Natural killer cell (primary cell): ENCODE data around the gene MXD4. TPM values are rescaled to one million over a fixed set of nuclear protein-coding genes. Genes with fewer than 3 reads are reported as not detected.

ENCODE experiments used
- ATAC-seq, 3 donors: fragments of 150-1000 bp in 2 of 3; fragments of 200-7000 bp in 1 of 3; cut with Tn5 transposase; 1 replicate in 1 of 3; 2 replicates in 2 of 3; pipeline ENCODE4 v1.10.0; 2021; ENCODE audit warnings: mild to moderate bottlenecking in 2 of 3, moderate library complexity in 2 of 3
- DNase-seq, 2 donors: peaks; one replicate each; pipeline versions ENCODE4 v3.0.0 to v3.0.0-alpha.2; 2013 to 2021; ENCODE audit warnings: mixed read lengths in 1 of 2
- H3K27ac ChIP-seq: one replicate; pipeline ENCODE4 v1.5.1; 2013; ENCODE audit warnings: mild to moderate bottlenecking, low read length
- H3K27me3 ChIP-seq: one replicate; pipeline ENCODE4 v1.6.1; 2013; ENCODE audit warnings: low read length; ENCODE audit not compliant: control insufficient read depth, insufficient read depth
- H3K36me3 ChIP-seq: one replicate; pipeline ENCODE4 v1.6.1; 2013; ENCODE audit warnings: low read length; ENCODE audit not compliant: control insufficient read depth, insufficient read depth
- H3K4me1 ChIP-seq: one replicate; pipeline ENCODE4 v1.6.1; 2013; ENCODE audit warnings: low read length; ENCODE audit not compliant: control insufficient read depth, insufficient read depth
- H3K4me3 ChIP-seq: one replicate; pipeline ENCODE4 v1.5.1; 2013; ENCODE audit warnings: low read length
- H3K9me3 ChIP-seq: one replicate; pipeline ENCODE4 v1.6.1; 2013; ENCODE audit warnings: low read length; ENCODE audit not compliant: control insufficient read depth, insufficient read depth
- H3K27ac Mint-ChIP-seq, 2 donors: one replicate each; pipeline ENCODE4 v1.8.0; 2022; ENCODE audit warnings: mild to moderate bottlenecking in 2 of 2, mixed read lengths in 2 of 2, moderate library complexity in 1 of 2
- H3K27me3 Mint-ChIP-seq, 2 donors: one replicate each; pipeline ENCODE4 v1.8.0; 2022; ENCODE audit warnings: low read depth in 2 of 2, mixed read lengths in 2 of 2
- H3K36me3 Mint-ChIP-seq: one replicate; pipeline ENCODE4 v1.8.0; 2022; ENCODE audit warnings: mixed read lengths
- H3K4me1 Mint-ChIP-seq, 2 donors: one replicate each; pipeline ENCODE4 v1.8.0; 2022; ENCODE audit warnings: mixed read lengths in 2 of 2
- H3K4me3 Mint-ChIP-seq: one replicate; pipeline ENCODE4 v1.8.0; 2022; ENCODE audit warnings: mild to moderate bottlenecking, moderate library complexity, mixed read lengths
- H3K9me3 Mint-ChIP-seq, 2 donors: one replicate each; pipeline ENCODE4 v1.8.0; 2022; ENCODE audit warnings: mixed read lengths in 2 of 2
- WGBS: methylation state at CpG from one replicate; pipeline ENCODE4 v1.1.7; 2013; ENCODE audit warnings: missing lambda C conversion rate; ENCODE audit not compliant: insufficient coverage; 5-methylcytosine and 5-hydroxymethylcytosine counted together
- intact Hi-C: fragments of 100-400 bp; cut with micrococcal nuclease; formaldehyde crosslinking; loops from one replicate; pipeline ENCODE4 v1.14.2; 2022
- total RNA-seq, 4 donors: library from RNA; stranded (reverse); fragments of 120-200 nt in 1 of 4; gene quantifications; one replicate each; pipeline versions ENCODE4 v1.2.3 to v1.2.4, GENCODE V29; 2013 to 2022
- TF ChIP-seq, protein P1 (sequence below): fragments of 200-600 bp; IDR thresholded peaks from one replicate; pipeline ENCODE4 v1.8.0; 2022; ENCODE audit warnings: antibody characterized with exemption

MXD4 gene, protein sequence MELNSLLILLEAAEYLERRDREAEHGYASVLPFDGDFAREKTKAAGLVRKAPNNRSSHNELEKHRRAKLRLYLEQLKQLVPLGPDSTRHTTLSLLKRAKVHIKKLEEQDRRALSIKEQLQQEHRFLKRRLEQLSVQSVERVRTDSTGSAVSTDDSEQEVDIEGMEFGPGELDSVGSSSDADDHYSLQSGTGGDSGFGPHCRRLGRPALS
- 100 to 1,000 TPM; 141 to 172 (median 166) TPM for total RNA-seq
- total RNA-seq (2013): 33.6 TPM

DNA sequence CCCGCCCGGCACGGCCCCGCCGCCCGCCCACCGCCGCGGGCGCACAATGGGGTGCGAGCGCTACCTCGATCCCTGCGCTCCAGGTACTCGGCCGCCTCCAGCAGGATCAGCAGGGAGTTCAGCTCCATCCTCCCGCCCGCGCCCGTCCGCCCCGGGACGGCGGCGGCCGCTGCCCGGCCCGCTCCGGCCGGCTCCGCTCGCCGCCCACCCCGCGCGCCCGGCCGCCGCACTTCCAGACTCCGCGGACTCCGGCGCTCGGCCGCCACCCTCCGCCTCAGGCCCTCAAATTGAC, at the start of gene MXD4:
Gene MXD4, minus strand, starts transcription at position 257 of the 292 bp plus-strand sequence. Its CDS starts 129 bp downstream, at position 128.
- Mint-ChIP-seq H3K27me3 (no peaks in the 10 kb centered on the region), H3K4me3 (peak within 1 kb of the TSS; percentile 89), H3K4me1 (peaks cover 5 to 10% of the 10 kb centered on the region in 2 donors), H3K36me3 (no peaks in the 10 kb centered on the region), H3K27ac (peak within 1 kb of the TSS; percentile 73 to 89), H3K9me3 (no peaks in the 10 kb centered on the region)
- WGBS: under 1% methylated on average over 46 of the region's 46 CpGs
- DNase-seq (no peak), ATAC-seq (peak in 1 of 3 donors; percentile 0)
- H3K9me3 ChIP-seq: no peaks in the 10 kb centered on the region
- peak within 1 kb of the TSS; percentile 89 for H3K4me3 ChIP-seq
- peaks cover 15% of the 10 kb centered on the region for H3K36me3 ChIP-seq
- TF ChIP-seq, protein P1, sequence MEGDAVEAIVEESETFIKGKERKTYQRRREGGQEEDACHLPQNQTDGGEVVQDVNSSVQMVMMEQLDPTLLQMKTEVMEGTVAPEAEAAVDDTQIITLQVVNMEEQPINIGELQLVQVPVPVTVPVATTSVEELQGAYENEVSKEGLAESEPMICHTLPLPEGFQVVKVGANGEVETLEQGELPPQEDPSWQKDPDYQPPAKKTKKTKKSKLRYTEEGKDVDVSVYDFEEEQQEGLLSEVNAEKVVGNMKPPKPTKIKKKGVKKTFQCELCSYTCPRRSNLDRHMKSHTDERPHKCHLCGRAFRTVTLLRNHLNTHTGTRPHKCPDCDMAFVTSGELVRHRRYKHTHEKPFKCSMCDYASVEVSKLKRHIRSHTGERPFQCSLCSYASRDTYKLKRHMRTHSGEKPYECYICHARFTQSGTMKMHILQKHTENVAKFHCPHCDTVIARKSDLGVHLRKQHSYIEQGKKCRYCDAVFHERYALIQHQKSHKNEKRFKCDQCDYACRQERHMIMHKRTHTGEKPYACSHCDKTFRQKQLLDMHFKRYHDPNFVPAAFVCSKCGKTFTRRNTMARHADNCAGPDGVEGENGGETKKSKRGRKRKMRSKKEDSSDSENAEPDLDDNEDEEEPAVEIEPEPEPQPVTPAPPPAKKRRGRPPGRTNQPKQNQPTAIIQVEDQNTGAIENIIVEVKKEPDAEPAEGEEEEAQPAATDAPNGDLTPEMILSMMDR: no peak
- peak within 1 kb of the TSS; percentile 99 for H3K27ac ChIP-seq
- H3K4me1 ChIP-seq: peaks cover 39% of the 10 kb centered on the region
- intact Hi-C loops: loop anchor here (1.0 kb wide), 4 partner anchors 19 to 152 kb away; partner anchors contain the start of genes HAUS3 and POLN
- H3K27me3 ChIP-seq: no peaks in the 10 kb centered on the region

DNA sequence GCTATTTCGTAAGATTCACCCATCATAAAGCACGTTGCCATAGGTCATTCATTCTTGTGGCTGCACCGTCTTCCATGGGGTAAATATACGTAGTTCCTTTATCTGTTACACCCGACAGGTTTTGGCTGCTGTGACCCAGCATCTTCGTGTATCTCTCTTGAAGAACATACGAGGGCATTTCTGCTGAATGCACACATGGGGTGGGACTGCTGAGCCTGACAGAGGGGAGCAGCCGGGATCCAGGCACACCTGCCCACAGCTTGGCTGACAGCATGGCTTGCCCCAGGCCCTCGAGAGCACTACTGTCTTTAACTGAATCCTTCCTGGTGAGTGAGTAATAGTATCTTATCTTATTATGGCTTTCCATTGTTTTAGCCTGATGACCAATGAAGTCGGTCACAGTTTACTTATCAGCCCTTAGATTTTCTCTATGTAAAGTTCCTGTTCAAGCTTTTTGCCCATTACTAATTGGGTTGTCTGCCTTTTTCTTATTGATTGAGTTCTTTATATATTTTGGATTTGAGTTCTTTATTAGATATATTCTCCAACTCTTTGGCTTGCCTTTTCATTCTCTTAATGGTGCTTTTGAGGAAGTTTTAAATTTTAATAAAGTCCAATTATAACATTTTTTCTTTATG, 45.0 kb upstream of the MXD4 start:
- TF ChIP-seq, protein P1: no peak
- H3K27me3 Mint-ChIP-seq: no peaks in the 10 kb centered on the region
- no peak for ATAC-seq
- H3K27ac ChIP-seq: no peak overlapping the region
- no peaks in the 10 kb centered on the region for H3K27me3 ChIP-seq
- H3K4me1 Mint-ChIP-seq: peaks cover 0 to 4% of the 10 kb centered on the region in 2 donors
- H3K9me3 ChIP-seq: peaks cover 2% of the 10 kb centered on the region
- WGBS: 93% methylated on average over 9 of the region's 10 CpGs
- no peak overlapping the region for H3K27ac Mint-ChIP-seq
- H3K4me1 ChIP-seq: no peaks in the 10 kb centered on the region
- no peak for DNase-seq
- no peaks in the 10 kb centered on the region for H3K9me3 Mint-ChIP-seq
- H3K36me3 Mint-ChIP-seq: peaks cover 8% of the 10 kb centered on the region
- H3K36me3 ChIP-seq: no peaks in the 10 kb centered on the region
- no peak overlapping the region for H3K4me3 ChIP-seq
- intact Hi-C loops: no loop called here
- H3K4me3 Mint-ChIP-seq: no peak overlapping the region

DNA sequence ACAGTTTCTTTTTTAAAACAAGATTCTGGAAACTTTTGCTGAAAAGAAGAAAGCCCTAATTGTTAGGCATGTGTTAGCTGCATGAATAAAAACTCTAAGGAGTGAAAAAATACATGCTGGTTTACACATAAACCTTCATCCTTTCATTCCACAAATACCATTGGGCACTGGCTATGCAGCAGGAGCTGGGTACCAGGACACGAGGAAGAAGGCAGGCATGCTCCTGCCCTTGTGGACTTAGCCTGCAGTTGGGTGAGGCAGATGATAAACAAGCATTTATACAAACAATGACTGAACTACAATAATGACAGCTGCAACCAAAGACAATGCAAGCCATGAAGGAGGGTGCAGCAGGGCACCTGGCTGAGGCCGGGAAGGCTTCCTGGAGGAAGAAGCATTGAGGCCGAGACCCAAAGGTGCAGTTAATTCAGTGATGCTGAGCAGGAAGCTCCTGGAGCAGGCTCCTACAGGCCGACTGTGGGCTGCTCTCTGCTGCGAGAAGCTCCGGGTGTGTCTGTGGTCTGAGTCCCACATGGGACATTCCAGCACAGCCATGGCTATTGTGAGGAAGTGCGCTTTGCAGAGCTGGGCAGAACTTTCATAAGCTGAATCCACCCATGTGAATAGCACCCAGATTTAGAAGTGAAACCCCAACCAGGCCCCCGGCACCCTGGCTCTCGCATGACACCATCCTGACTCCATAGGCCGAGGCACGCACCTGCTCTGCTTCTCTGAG, 44.0 kb upstream of the MXD4 start:
- 82% methylated on average over 11 of the region's 11 CpGs for WGBS
- no peak overlapping the region for H3K27ac ChIP-seq
- no peaks in the 10 kb centered on the region for H3K36me3 ChIP-seq
- H3K27me3 ChIP-seq: no peaks in the 10 kb centered on the region
- H3K9me3 ChIP-seq: peaks cover 2% of the 10 kb centered on the region
- TF ChIP-seq, protein P1: no peak
- H3K36me3 Mint-ChIP-seq: peaks cover 8% of the 10 kb centered on the region
- no peak overlapping the region for H3K27ac Mint-ChIP-seq
- ATAC-seq (no peak), DNase-seq (no peak)
- H3K4me3 Mint-ChIP-seq: no peak overlapping the region
- no peaks in the 10 kb centered on the region for H3K9me3 Mint-ChIP-seq
- intact Hi-C loops: no loop called here
- H3K4me3 ChIP-seq: no peak overlapping the region
- H3K27me3 Mint-ChIP-seq: no peaks in the 10 kb centered on the region
- peaks cover 0 to 4% of the 10 kb centered on the region in 2 donors for H3K4me1 Mint-ChIP-seq
- no peaks in the 10 kb centered on the region for H3K4me1 ChIP-seq
